Vagina (tissue), 2 donors: Measurements from ENCODE around the gene FBXO2. TPM values are rescaled to one million over a fixed set of nuclear protein-coding genes. Genes with fewer than 3 reads are reported as not detected.

Experiments
- DNase-seq, 2 donors: peaks; one replicate each; pipeline ENCODE4 v3.0.0-alpha.2; 2017; ENCODE audit errors: extremely low spot score in 2 of 2
- H3K27ac ChIP-seq: fragments of 200-600 bp; sonication (generic); one replicate; pipeline ENCODE4 v1.5.1; 2019
- H3K27me3 ChIP-seq: fragments of 200-600 bp; sonication (generic); one replicate; pipeline ENCODE4 v1.5.1; 2019
- H3K36me3 ChIP-seq, 2 donors: fragments of 200-600 bp; sonication (generic); one replicate each; pipeline ENCODE4 v1.5.1; 2017 to 2019
- H3K4me1 ChIP-seq: fragments of 200-600 bp; sonication (generic); one replicate; pipeline ENCODE4 v1.5.1; 2019
- H3K4me3 ChIP-seq, 2 donors: fragments of 200-600 bp; sonication (generic); 1 replicate in 1 of 2; 2 replicates in 1 of 2; pipeline ENCODE4 v1.5.1; 2016 to 2019
- H3K9me3 ChIP-seq: fragments of 200-600 bp; sonication (generic); one replicate; pipeline ENCODE4 v1.5.1; 2019
- POLR2A ChIP-seq, 2 donors: fragments of 450-650 bp; IDR thresholded peaks; one replicate each; pipeline ENCODE4 v1.6.1; 2017; ENCODE audit warnings: antibody characterized with exemption in 2 of 2, mild to moderate bottlenecking in 2 of 2, moderate library complexity in 2 of 2
- POLR2AphosphoS5 ChIP-seq, 2 donors: sonication (generic); formaldehyde crosslinking; IDR thresholded peaks; one replicate each; pipeline ENCODE4 v1.9.0; 2017; ENCODE audit warnings: antibody characterized with exemption in 2 of 2, mild to moderate bottlenecking in 2 of 2, low read depth in 1 of 2; ENCODE audit not compliant: insufficient read depth in 1 of 2
- intact Hi-C: fragments of 100-400 bp; cut with DNase I; formaldehyde crosslinking; loops from one replicate; pipeline ENCODE4 v1.15.1; 2023
- total RNA-seq: library from RNA; depleted of rRNA; stranded (reverse); fragments of >200 nt; gene quantifications from one replicate; pipeline ENCODE4 v1.2.3, GENCODE V29; 2016
- TF ChIP-seq, protein P1 (sequence below), 3 experiments: fragments of 450-650 bp in 2 of 3; fragments of 200-600 bp in 1 of 3; sonication (generic) in 1 of 3; IDR thresholded peaks; one replicate each; pipeline ENCODE4 v1.5.1; 2017 to 2019; ENCODE audit warnings: antibody characterized with exemption in 3 of 3, mild to moderate bottlenecking in 2 of 3, moderate library complexity in 2 of 3

Gene FBXO2
- total RNA-seq, 1 donor from 2014 or later, result 27.3 TPM

DNA sequence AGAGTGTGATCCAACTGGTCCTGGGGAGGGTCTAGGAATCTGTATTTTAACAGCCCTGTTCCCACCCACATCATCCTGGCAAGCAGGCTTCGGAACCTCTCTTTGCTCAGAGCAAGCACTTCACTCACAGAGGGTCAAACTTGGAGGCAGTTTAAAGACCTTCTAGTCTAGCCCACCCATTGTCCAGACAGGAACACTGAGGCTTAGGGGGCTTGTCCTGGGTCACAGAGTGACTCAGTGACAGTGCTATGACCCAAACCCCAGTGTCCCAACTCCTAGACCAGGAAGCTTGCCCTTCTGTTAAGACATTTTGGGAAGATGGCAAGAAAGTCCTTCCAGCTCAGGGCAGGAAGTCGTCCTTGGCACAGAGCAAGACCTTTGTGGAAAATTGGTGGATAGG lies 36.5 kb downstream of the FBXO2 start:
- H3K4me1 ChIP-seq, result no peaks in the 10 kb centered on the region
- no peak overlapping the region for H3K27ac ChIP-seq
- no peaks in the 10 kb centered on the region for H3K36me3 ChIP-seq
- TF ChIP-seq POLR2AphosphoS5 (IDR thresholded peaks at IDR 0.05; ENCODE audit: insufficient read depth in 1 of 2, low read depth in 1 of 2), result no peak
- no peak for TF ChIP-seq POLR2A (IDR thresholded peaks at IDR 0.05)
- TF ChIP-seq, protein P1, sequence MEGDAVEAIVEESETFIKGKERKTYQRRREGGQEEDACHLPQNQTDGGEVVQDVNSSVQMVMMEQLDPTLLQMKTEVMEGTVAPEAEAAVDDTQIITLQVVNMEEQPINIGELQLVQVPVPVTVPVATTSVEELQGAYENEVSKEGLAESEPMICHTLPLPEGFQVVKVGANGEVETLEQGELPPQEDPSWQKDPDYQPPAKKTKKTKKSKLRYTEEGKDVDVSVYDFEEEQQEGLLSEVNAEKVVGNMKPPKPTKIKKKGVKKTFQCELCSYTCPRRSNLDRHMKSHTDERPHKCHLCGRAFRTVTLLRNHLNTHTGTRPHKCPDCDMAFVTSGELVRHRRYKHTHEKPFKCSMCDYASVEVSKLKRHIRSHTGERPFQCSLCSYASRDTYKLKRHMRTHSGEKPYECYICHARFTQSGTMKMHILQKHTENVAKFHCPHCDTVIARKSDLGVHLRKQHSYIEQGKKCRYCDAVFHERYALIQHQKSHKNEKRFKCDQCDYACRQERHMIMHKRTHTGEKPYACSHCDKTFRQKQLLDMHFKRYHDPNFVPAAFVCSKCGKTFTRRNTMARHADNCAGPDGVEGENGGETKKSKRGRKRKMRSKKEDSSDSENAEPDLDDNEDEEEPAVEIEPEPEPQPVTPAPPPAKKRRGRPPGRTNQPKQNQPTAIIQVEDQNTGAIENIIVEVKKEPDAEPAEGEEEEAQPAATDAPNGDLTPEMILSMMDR (IDR thresholded peaks at IDR 0.05), result no peak
- intact Hi-C loops, result loop anchor here (10.0 kb wide), 1 partner anchor 293 kb away; no protein-coding TSS in a partner anchor
- no peaks in the 10 kb centered on the region for H3K9me3 ChIP-seq
- no peak overlapping the region for H3K4me3 ChIP-seq
- H3K27me3 ChIP-seq, result no peaks in the 10 kb centered on the region
- no peak for DNase-seq

DNA sequence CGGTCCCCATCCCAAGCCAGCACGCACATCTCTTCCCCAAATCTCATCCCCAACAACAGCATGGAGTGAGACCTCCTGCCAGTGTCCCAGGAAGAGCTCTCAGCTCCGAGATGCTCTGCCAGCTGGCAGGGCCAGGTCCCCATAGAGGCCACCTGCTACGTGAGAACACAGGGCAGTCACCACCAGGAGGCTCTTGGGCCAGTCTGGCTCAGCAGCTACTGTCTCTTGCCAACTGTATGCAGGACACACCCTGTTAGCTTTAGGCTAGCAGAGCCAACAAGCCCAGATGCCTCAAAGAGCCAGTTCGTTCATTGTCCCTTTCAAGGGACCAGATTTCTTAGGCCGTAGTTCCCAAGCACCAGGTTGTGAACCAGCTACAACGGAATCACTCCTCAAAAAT lies 36.9 kb downstream of the FBXO2 start:
- Histone ChIP-seq H3K4me3 (no peak overlapping the region), H3K27ac (no peak overlapping the region), H3K9me3 (no peaks in the 10 kb centered on the region), H3K27me3 (no peaks in the 10 kb centered on the region), H3K36me3 (no peaks in the 10 kb centered on the region), H3K4me1 (no peaks in the 10 kb centered on the region)
- intact Hi-C loops, result loop anchor here (10.0 kb wide), 1 partner anchor 293 kb away; no protein-coding TSS in a partner anchor
- DNase-seq, result no peak
- TF ChIP-seq, protein P1 (IDR thresholded peaks at IDR 0.05), result no peak
- TF ChIP-seq POLR2A (IDR thresholded peaks at IDR 0.05), result no peak
- no peak for TF ChIP-seq POLR2AphosphoS5 (IDR thresholded peaks at IDR 0.05; ENCODE audit: insufficient read depth in 1 of 2, low read depth in 1 of 2)

DNA sequence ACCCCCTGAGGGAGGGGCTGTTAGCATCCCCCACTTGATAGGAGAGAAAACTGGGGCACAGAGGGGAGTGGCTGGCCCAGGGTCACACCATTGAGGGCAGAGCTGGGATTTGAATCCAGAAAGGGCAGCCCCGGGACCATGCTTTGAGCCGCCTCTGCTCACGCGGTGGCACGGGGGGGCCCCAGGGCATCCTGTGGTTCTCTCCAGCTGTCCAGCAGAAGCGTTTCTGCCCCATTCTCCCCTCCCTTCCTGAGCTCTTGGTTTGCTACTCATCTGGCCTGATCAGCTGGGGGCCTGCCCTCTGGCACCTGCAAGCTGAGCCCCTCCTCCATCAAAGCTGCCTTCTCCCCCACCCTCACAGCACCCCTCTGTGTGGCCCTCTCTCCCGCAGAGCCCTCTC lies 37.5 kb downstream of the FBXO2 start:
- DNase-seq, result no peak
- intact Hi-C loops, result loop anchor here (10.0 kb wide), 1 partner anchor 292 kb away; no protein-coding TSS in a partner anchor
- Histone ChIP-seq H3K27ac (no peak overlapping the region), H3K9me3 (no peaks in the 10 kb centered on the region), H3K4me3 (no peak overlapping the region), H3K4me1 (no peaks in the 10 kb centered on the region), H3K27me3 (no peaks in the 10 kb centered on the region), H3K36me3 (no peaks in the 10 kb centered on the region)
- no peak for TF ChIP-seq POLR2A (IDR thresholded peaks at IDR 0.05)
- TF ChIP-seq POLR2AphosphoS5 (IDR thresholded peaks at IDR 0.05; ENCODE audit: insufficient read depth in 1 of 2, low read depth in 1 of 2), result no peak
- TF ChIP-seq, protein P1 (IDR thresholded peaks at IDR 0.05), result no peak

DNA sequence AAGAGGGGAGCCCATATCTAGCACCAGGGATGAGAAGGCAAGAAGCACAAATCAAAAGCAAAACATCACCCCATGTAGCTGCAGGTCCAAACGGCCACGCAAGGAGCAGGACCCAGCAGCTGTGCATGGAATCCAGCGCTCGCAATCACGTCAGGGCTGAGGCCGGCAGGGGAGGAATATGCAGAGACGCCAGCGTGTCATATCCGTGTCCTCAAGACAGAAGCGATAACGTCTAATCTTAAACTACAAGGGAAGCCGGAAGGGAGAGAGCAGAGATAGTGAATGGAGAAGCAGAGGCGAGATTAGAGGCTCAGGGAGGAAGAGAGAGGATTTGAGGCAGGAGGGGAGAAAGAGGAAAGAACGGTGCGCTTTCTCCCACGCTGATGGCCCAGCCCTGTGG lies 39.1 kb downstream of the FBXO2 start:
- no peak for DNase-seq
- Histone ChIP-seq H3K27me3 (no peaks in the 10 kb centered on the region), H3K9me3 (no peaks in the 10 kb centered on the region), H3K4me3 (no peak overlapping the region), H3K4me1 (no peaks in the 10 kb centered on the region), H3K27ac (no peak overlapping the region), H3K36me3 (no peaks in the 10 kb centered on the region)
- no peak for TF ChIP-seq POLR2A (IDR thresholded peaks at IDR 0.05)
- TF ChIP-seq POLR2AphosphoS5 (IDR thresholded peaks at IDR 0.05; ENCODE audit: insufficient read depth in 1 of 2, low read depth in 1 of 2), result no peak
- TF ChIP-seq, protein P1 (IDR thresholded peaks at IDR 0.05), result no peak
- intact Hi-C loops, result loop anchor here (10.0 kb wide), 1 partner anchor 290 kb away; no protein-coding TSS in a partner anchor

DNA sequence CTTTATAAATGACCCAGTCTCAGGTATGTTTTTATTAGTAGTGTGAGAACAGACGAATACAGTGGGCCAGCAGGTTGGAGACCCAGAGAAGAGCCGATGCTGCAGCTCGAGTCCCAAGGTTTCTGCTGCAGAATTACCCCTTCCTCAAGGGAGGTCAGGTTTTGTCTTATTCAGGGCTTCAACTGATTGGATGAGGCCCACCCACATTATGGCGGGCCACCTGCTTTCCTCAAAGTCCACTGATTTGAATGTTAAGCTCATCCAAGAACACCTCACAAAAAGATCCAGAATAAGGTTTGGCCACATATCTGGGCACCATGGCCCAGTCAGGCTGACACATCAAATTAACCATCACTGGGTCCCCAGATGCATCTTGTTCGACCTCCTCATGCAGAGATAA lies 40.9 kb downstream of the FBXO2 start:
- Histone ChIP-seq H3K4me1 (no peaks in the 10 kb centered on the region), H3K4me3 (no peak overlapping the region), H3K36me3 (no peaks in the 10 kb centered on the region), H3K9me3 (no peaks in the 10 kb centered on the region), H3K27ac (no peak overlapping the region), H3K27me3 (no peaks in the 10 kb centered on the region)
- intact Hi-C loops, result loop anchor here (10.0 kb wide), 1 partner anchor 289 kb away; no protein-coding TSS in a partner anchor
- no peak for TF ChIP-seq POLR2A (IDR thresholded peaks at IDR 0.05)
- no peak for TF ChIP-seq POLR2AphosphoS5 (IDR thresholded peaks at IDR 0.05; ENCODE audit: insufficient read depth in 1 of 2, low read depth in 1 of 2)
- TF ChIP-seq, protein P1 (IDR thresholded peaks at IDR 0.05), result no peak
- DNase-seq, result no peak
